Spleen (tissue), 7 donors: ENCODE data around the gene DLGAP5.

Experiments used
- CTCF ChIP-seq, 11 experiments: fragments of 200-600 bp in 7 of 11; fragments of 450-650 bp in 4 of 11; sonication (generic) in 4 of 11; IDR thresholded peaks in 8 of 11; conservative IDR thresholded peaks in 3 of 11; 1 replicate in 7 of 11; 2 replicates in 4 of 11; pipeline versions ENCODE4 v1.4.0 to v1.8.0; 2016 to 2021; ENCODE audit warnings: antibody characterized with exemption in 11 of 11, inconsistent platforms in 4 of 11, mild to moderate bottlenecking in 1 of 11
- POLR2AphosphoS5 ChIP-seq, 3 donors: sonication (generic); formaldehyde crosslinking; IDR thresholded peaks; one replicate each; pipeline ENCODE4 v1.5.1; 2017; ENCODE audit warnings: antibody characterized with exemption in 3 of 3
- donor health status: DM: no; HTN: no; CAD: no; lungs with moderate emphysema.
- donor health status: DM: no; HTN: no; CAD: no.
- donor health status: DM: no; HTN: no; CAD: no.

GRCh38 chr14:55136885-55137786 lies 54.2 kb downstream of the DLGAP5 start:
- TF ChIP-seq POLR2AphosphoS5 (IDR thresholded peaks at IDR 0.05) = no peak
- TF ChIP-seq CTCF (IDR thresholded peaks at IDR 0.05 in 8 of 11, conservative IDR thresholded peaks at IDR 0.05 in 3 of 11) = no peak
